Ureter (tissue), 1 donor: ENCODE data around the gene ZNF530. TPM values are rescaled to one million over a fixed set of nuclear protein-coding genes. Genes with fewer than 3 reads are reported as not detected.

ENCODE experiments used
- DNase-seq: peaks from one replicate; pipeline ENCODE4 v3.0.0-alpha.2; 2020; ENCODE audit warnings: low spot score
- total RNA-seq: library from RNA; stranded (reverse); gene quantifications from one replicate; pipeline ENCODE4 v1.2.4, GENCODE V29; 2023
- donor health status: DM: yes; HTN: yes; CAD: no.

The ZNF530 gene
- total RNA-seq, 1 donor from 2014 or later: 5.3 TPM

- peak; percentile 92 for DNase-seq
These were observed 14.5 kb downstream of the ZNF530 start, which contains the start of gene ZNF134 for GRCh38 chr19:57613941-57614743. TSS of gene ZNF134 (plus strand) at chr19:57614242. CDS start at chr19:57619469, 5,227 bp downstream.

GRCh38 chr19:57615346-57615745, 15.7 kb downstream of the ZNF530 start:
- DNase-seq: no peak

GRCh38 chr19:57620673-57621348, 21.1 kb downstream of the ZNF530 start:
- DNase-seq: no peak

- DNase-seq: no peak
These were observed 23.4 kb downstream of the ZNF530 start for GRCh38 chr19:57623091-57623490.

GRCh38 chr19:57632987-57633831, 33.5 kb downstream of the ZNF530 start, which contains the start of gene ZNF211:
TSS of gene ZNF211 (plus strand) at chr19:57633168. CDS start at chr19:57633347, 179 bp downstream.
- peak; percentile 94 for DNase-seq

GRCh38 chr19:57633832-57634131, 34.1 kb downstream of the ZNF530 start:
- DNase-seq: no peak

GRCh38 chr19:57637379-57637778, 37.7 kb downstream of the ZNF530 start:
- DNase-seq: no peak

- DNase-seq: no peak
These were observed 42.1 kb downstream of the ZNF530 start for GRCh38 chr19:57641715-57642234.

- DNase-seq: peak; percentile 75
These were observed 42.8 kb downstream of the ZNF530 start for GRCh38 chr19:57642396-57643046.

GRCh38 chr19:57643734-57644133, 44.0 kb downstream of the ZNF530 start:
- DNase-seq: no peak

- peak; percentile 15 for DNase-seq
These were observed 48.8 kb downstream of the ZNF530 start for GRCh38 chr19:57648331-57649003.

- DNase-seq: no peak
These were observed 51.9 kb downstream of the ZNF530 start for GRCh38 chr19:57651654-57651996.

- DNase-seq: no peak
These were observed 54.0 kb downstream of the ZNF530 start for GRCh38 chr19:57653689-57654088.

- DNase-seq: no peak
These were observed 55.8 kb downstream of the ZNF530 start for GRCh38 chr19:57655443-57655842.

GRCh38 chr19:57656346-57656745, 56.7 kb downstream of the ZNF530 start:
- DNase-seq: no peak

Other genes starting within 250 kb of the ZNF530 start
- 13.6 TPM for gene ZNF304, start 248.6 kb upstream of the ZNF530 start, total RNA-seq
- gene TRAPPC2B, start 236.3 kb upstream of the ZNF530 start, total RNA-seq: 7.6 TPM
- gene ZNF547, start 236.3 kb upstream of the ZNF530 start, total RNA-seq: 4.5 TPM
- 23.8 TPM for gene ZNF548, start 210.0 kb upstream of the ZNF530 start, total RNA-seq
- 20.3 TPM for gene ZNF17, start 188.7 kb upstream of the ZNF530 start, total RNA-seq
- 20.5 TPM for gene ZNF749, start 164.6 kb upstream of the ZNF530 start, total RNA-seq
- 1.4 TPM for gene VN1R1, start 142.7 kb upstream of the ZNF530 start, total RNA-seq
- gene ZNF772, start 122.3 kb upstream of the ZNF530 start, total RNA-seq: 16.9 TPM
- 18.5 TPM for gene ZNF419, start 112.1 kb upstream of the ZNF530 start, total RNA-seq
- gene ZNF773, start 99.9 kb upstream of the ZNF530 start, total RNA-seq: 12.2 TPM
- gene ZNF549, start 72.5 kb upstream of the ZNF530 start, total RNA-seq: 12.2 TPM
- 16.4 TPM for gene ZNF550, start 40.0 kb upstream of the ZNF530 start, total RNA-seq
- 8.6 TPM for gene ZNF416, start 21.0 kb upstream of the ZNF530 start, total RNA-seq
- gene ZIK1, start 15.7 kb upstream of the ZNF530 start, total RNA-seq: 8.1 TPM
- gene ZNF134, start 14.4 kb downstream of the ZNF530 start, total RNA-seq: 25.0 TPM
- gene ZNF211, start 33.3 kb downstream of the ZNF530 start, total RNA-seq: 29.7 TPM
- 1.7 TPM for gene ZSCAN4, start 69.0 kb downstream of the ZNF530 start, total RNA-seq
- 21.5 TPM for gene ZNF551, start 82.1 kb downstream of the ZNF530 start, total RNA-seq
- 14.2 TPM for gene ZNF154, start 109.3 kb downstream of the ZNF530 start, total RNA-seq
- gene ZNF671, start 127.7 kb downstream of the ZNF530 start, total RNA-seq: 10.9 TPM
- 22.2 TPM for gene ZNF776, start 146.9 kb downstream of the ZNF530 start, total RNA-seq
- 31.6 TPM for gene ZNF586, start 169.8 kb downstream of the ZNF530 start, total RNA-seq
- 67.1 TPM for gene ZNF552, start 215.0 kb downstream of the ZNF530 start, total RNA-seq
- 38.3 TPM for gene ZNF587B, start 230.4 kb downstream of the ZNF530 start, total RNA-seq
- 60.2 TPM for gene ZNF587, start 250.0 kb downstream of the ZNF530 start, total RNA-seq